BLaER1 (cell line): Measurements from ENCODE around the gene HES5.

Source experiments
- H3K27ac ChIP-seq: shearing (Covaris generic); formaldehyde crosslinking; 2 replicates; pipeline ENCODE4 v1.8.1; 2022
- H3K27me3 ChIP-seq: shearing (Covaris generic); formaldehyde crosslinking; 2 replicates; pipeline ENCODE4 v1.8.1; 2022
- H3K36me3 ChIP-seq: shearing (Covaris generic); formaldehyde crosslinking; 2 replicates; pipeline ENCODE4 v1.8.1; 2022
- H3K4me1 ChIP-seq: shearing (Covaris generic); formaldehyde crosslinking; 2 replicates; pipeline ENCODE4 v1.8.1; 2022
- H3K4me2 ChIP-seq: shearing (Covaris generic); formaldehyde crosslinking; 2 replicates; pipeline ENCODE4 v1.8.1; 2022
- H3K4me3 ChIP-seq: shearing (Covaris generic); formaldehyde crosslinking; 2 replicates; pipeline ENCODE4 v1.8.1; 2022
- H3K9ac ChIP-seq: shearing (Covaris generic); formaldehyde crosslinking; 2 replicates; pipeline ENCODE4 v1.8.1; 2022
- H3K9me3 ChIP-seq: shearing (Covaris generic); formaldehyde crosslinking; 2 replicates; pipeline ENCODE4 v1.8.1; 2022
- H4K20me1 ChIP-seq: shearing (Covaris generic); formaldehyde crosslinking; 2 replicates; pipeline ENCODE4 v1.8.1; 2022
- Cebpa-rat ChIP-seq: shearing (Covaris generic); IDR thresholded peaks from 2 replicates; pipeline ENCODE4 v1.8.1; 2022

The HES5 gene

DNA sequence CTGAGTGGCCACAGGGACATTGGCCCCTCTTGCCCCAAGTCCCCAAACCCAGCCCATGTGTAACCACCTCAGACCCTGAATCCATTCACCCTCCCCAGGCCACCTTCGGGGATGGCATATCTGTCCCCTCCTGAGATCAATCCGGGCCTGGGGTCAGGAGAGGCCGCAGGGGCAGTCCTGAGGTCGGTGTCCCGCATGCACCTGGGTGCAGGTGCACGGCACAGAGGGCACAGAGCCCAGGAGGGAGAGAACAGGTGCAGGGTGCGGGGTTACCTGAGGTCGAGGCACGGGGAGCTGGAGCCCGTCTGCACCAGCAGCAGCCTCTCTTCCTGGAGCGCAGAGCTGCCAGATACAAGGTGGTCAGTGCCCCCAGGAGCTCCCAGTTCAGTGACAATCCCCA is 20.5 kb downstream of the HES5 start:
- TF ChIP-seq Cebpa-rat = no peak
- Histone ChIP-seq H3K27ac (no peak overlapping the region), H3K4me3 (no peak overlapping the region), H3K9me3 (no peaks in the 10 kb centered on the region), H3K36me3 (peaks cover 76% of the 10 kb centered on the region), H3K4me1 (peaks cover 30% of the 10 kb centered on the region), H3K27me3 (no peaks in the 10 kb centered on the region), H3K9ac (no peak overlapping the region), H4K20me1 (peaks cover 83% of the 10 kb centered on the region), H3K4me2 (no peak overlapping the region)

- Histone ChIP-seq H3K4me2 (no peak overlapping the region), H3K27me3 (no peaks in the 10 kb centered on the region), H3K36me3 (peaks cover 70% of the 10 kb centered on the region), H3K9ac (no peak overlapping the region), H3K9me3 (no peaks in the 10 kb centered on the region), H3K4me3 (no peak overlapping the region), H3K27ac (no peak overlapping the region), H4K20me1 (peaks cover 87% of the 10 kb centered on the region), H3K4me1 (peaks cover 38% of the 10 kb centered on the region)
- TF ChIP-seq Cebpa-rat = no peak
Observed at GRCh38 chr1:2508751-2509150, 21.3 kb downstream of the HES5 start.

DNA sequence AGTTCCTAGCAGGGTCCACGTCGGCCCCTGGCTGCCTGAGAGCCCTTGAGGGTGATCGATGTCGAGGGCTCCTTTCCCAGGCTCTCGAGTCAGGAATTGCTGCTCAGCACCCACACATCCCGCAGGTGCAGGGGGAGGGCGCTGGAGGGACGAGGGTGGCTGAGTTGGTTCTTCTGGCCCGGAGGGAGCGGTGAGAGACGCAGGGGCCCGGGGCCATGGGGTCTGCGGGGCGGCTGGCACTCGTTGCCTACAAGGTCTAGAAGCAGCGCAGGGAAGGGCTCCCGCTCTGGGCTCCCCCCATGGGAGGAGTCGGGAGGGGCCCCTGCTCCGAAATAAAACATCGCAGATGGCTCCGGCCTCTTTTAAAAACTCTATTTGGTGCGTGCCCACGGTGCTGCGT is 21.9 kb downstream of the HES5 start:
- no peak for TF ChIP-seq Cebpa-rat
- no peak overlapping the region for H3K4me2 ChIP-seq
- no peak overlapping the region for H3K4me3 ChIP-seq
- no peaks in the 10 kb centered on the region for H3K27me3 ChIP-seq
- H3K9me3 ChIP-seq = no peaks in the 10 kb centered on the region
- no peak overlapping the region for H3K27ac ChIP-seq
- H4K20me1 ChIP-seq = peaks cover 82% of the 10 kb centered on the region
- peaks cover 64% of the 10 kb centered on the region for H3K36me3 ChIP-seq
- H3K4me1 ChIP-seq = peaks cover 37% of the 10 kb centered on the region
- H3K9ac ChIP-seq = no peak overlapping the region

GRCh38 chr1:2507744-2508155 is 22.3 kb downstream of the HES5 start:
- peaks cover 60% of the 10 kb centered on the region for H3K36me3 ChIP-seq
- TF ChIP-seq Cebpa-rat = no peak
- no peaks in the 10 kb centered on the region for H3K9me3 ChIP-seq
- H3K27me3 ChIP-seq = no peaks in the 10 kb centered on the region
- no peak overlapping the region for H3K4me2 ChIP-seq
- no peak overlapping the region for H3K9ac ChIP-seq
- peaks cover 33% of the 10 kb centered on the region for H3K4me1 ChIP-seq
- H4K20me1 ChIP-seq = peaks cover 77% of the 10 kb centered on the region
- H3K4me3 ChIP-seq = no peak overlapping the region
- H3K27ac ChIP-seq = no peak overlapping the region

- Histone ChIP-seq H3K9me3 (no peaks in the 10 kb centered on the region), H3K27ac (no peak overlapping the region), H3K4me3 (no peak overlapping the region), H3K4me2 (no peak overlapping the region), H3K4me1 (peaks cover 34% of the 10 kb centered on the region), H3K36me3 (peaks cover 53% of the 10 kb centered on the region), H3K9ac (no peak overlapping the region), H4K20me1 (peaks cover 70% of the 10 kb centered on the region), H3K27me3 (no peaks in the 10 kb centered on the region)
- TF ChIP-seq Cebpa-rat = no peak
Observed at GRCh38 chr1:2506901-2507565, 23.0 kb downstream of the HES5 start.

GRCh38 chr1:2506007-2506860 is 23.8 kb downstream of the HES5 start:
- Histone ChIP-seq H4K20me1 (peaks cover 65% of the 10 kb centered on the region), H3K4me2 (peak overlapping the region; percentile 16), H3K9me3 (no peaks in the 10 kb centered on the region), H3K27me3 (no peaks in the 10 kb centered on the region), H3K4me3 (no peak overlapping the region), H3K4me1 (peaks cover 42% of the 10 kb centered on the region), H3K9ac (no peak overlapping the region), H3K27ac (no peak overlapping the region), H3K36me3 (peaks cover 45% of the 10 kb centered on the region)
- TF ChIP-seq Cebpa-rat = no peak

DNA sequence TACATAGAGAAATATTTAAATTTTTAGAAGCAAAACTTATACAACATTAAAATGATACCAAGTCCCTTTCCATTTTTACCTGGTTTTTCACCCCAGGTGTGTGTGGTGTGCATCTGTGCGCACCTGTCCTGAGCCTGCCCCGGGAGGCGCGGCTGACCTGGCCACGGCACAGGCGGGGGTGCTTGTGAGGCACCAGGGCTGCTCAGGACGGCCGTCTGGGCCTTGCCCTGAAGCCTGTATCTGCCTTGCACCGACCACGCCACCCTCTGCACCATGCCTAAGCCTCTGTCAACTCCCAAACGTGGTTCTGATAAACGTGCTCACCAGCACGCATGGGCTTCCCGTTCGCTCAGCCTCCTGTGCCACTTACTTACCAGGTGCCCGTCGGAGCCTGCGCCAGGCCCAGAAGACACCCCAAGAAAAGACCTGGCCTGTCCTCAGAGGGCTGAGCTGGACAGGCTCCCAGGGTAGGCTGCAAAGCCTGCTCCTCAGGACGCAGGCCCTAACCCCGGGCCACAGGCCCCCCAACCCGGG is 24.5 kb downstream of the HES5 start:
- Histone ChIP-seq H3K4me2 (0 out of 2 replicates have a peak overlapping the region, but pooled peaks have one; percentile 16), H3K4me1 (peaks cover 48% of the 10 kb centered on the region), H3K4me3 (no peak overlapping the region), H3K27me3 (no peaks in the 10 kb centered on the region), H3K36me3 (peaks cover 38% of the 10 kb centered on the region), H3K9ac (no peak overlapping the region), H3K9me3 (no peaks in the 10 kb centered on the region), H3K27ac (no peak overlapping the region), H4K20me1 (peaks cover 65% of the 10 kb centered on the region)
- TF ChIP-seq Cebpa-rat = no peak

GRCh38 chr1:2504949-2505272 is 25.2 kb downstream of the HES5 start:
- Histone ChIP-seq H3K27ac (no peak overlapping the region), H4K20me1 (peaks cover 60% of the 10 kb centered on the region), H3K4me2 (peak overlapping the region; percentile 21; the same call in 1 of the 2 replicates), H3K9me3 (no peaks in the 10 kb centered on the region), H3K4me1 (peaks cover 54% of the 10 kb centered on the region), H3K4me3 (no peak overlapping the region), H3K27me3 (no peaks in the 10 kb centered on the region), H3K9ac (no peak overlapping the region), H3K36me3 (peaks cover 32% of the 10 kb centered on the region)
- TF ChIP-seq Cebpa-rat = no peak

GRCh38 chr1:2504225-2504948 is 25.7 kb downstream of the HES5 start:
- peaks cover 59% of the 10 kb centered on the region for H3K4me1 ChIP-seq
- no peak overlapping the region for H3K9ac ChIP-seq
- no peaks in the 10 kb centered on the region for H3K27me3 ChIP-seq
- H3K9me3 ChIP-seq = no peaks in the 10 kb centered on the region
- peaks cover 55% of the 10 kb centered on the region for H4K20me1 ChIP-seq
- H3K27ac ChIP-seq = no peak overlapping the region
- H3K36me3 ChIP-seq = peaks cover 27% of the 10 kb centered on the region
- H3K4me3 ChIP-seq = no peak overlapping the region
- H3K4me2 ChIP-seq = peak overlapping the region; percentile 21
- no peak for TF ChIP-seq Cebpa-rat
